ENCODE measurements around the gene ARHGAP9. TPM values are rescaled to one million over a fixed set of nuclear protein-coding genes. Genes with fewer than 3 reads are reported as not detected.

Gene ARHGAP9
- total and polyA plus RNA-seq, 2 of the 8 experiments (the other 6 are each of a cell fraction or from before 2014, with no cell fraction given): 3.2 to 6.0 TPM

- no peak for TF ChIP-seq RXRA (IDR thresholded peaks at IDR 0.05; ENCODE audit: insufficient read depth, low read depth, low read length)
- TF ChIP-seq, protein P1, sequence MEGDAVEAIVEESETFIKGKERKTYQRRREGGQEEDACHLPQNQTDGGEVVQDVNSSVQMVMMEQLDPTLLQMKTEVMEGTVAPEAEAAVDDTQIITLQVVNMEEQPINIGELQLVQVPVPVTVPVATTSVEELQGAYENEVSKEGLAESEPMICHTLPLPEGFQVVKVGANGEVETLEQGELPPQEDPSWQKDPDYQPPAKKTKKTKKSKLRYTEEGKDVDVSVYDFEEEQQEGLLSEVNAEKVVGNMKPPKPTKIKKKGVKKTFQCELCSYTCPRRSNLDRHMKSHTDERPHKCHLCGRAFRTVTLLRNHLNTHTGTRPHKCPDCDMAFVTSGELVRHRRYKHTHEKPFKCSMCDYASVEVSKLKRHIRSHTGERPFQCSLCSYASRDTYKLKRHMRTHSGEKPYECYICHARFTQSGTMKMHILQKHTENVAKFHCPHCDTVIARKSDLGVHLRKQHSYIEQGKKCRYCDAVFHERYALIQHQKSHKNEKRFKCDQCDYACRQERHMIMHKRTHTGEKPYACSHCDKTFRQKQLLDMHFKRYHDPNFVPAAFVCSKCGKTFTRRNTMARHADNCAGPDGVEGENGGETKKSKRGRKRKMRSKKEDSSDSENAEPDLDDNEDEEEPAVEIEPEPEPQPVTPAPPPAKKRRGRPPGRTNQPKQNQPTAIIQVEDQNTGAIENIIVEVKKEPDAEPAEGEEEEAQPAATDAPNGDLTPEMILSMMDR (IDR thresholded peaks at IDR 0.05; ENCODE audit: control extremely low read depth in 1 of 3, insufficient read depth in 1 of 3, low read depth in 1 of 3, low read length in 3 of 3): peak; percentile 40 to 61 (median 41)
- TF ChIP-seq GABPA (IDR thresholded peaks at IDR 0.05; ENCODE audit: borderline replicate concordance, insufficient read depth, low read length): peak; percentile 69; the same call in 1 of the 2 replicates
- no peak for TF ChIP-seq SRF (IDR thresholded peaks at IDR 0.05; ENCODE audit: low read depth, low read length)
- peak; percentile 92 for TF ChIP-seq PHF8 (conservative IDR thresholded peaks at IDR 0.05; ENCODE audit: low read depth, low read length)
- TF ChIP-seq RNF2 (IDR thresholded peaks at IDR 0.05; ENCODE audit: borderline replicate concordance, low read depth, low read length, missing control alignments, poor library complexity, severe bottlenecking): no peak
- TF ChIP-seq EGR1 (IDR thresholded peaks at IDR 0.05; ENCODE audit: borderline replicate concordance, low read depth, low read length): 0 out of 2 replicates have a peak, but pooled peaks have one; percentile 25
- TF ChIP-seq SUZ12 (IDR thresholded peaks at IDR 0.05; ENCODE audit: low read length): no peak
- no peak for TF ChIP-seq JUN (IDR thresholded peaks at IDR 0.05; ENCODE audit: low read depth, low read length)
- TF ChIP-seq, protein P2, sequence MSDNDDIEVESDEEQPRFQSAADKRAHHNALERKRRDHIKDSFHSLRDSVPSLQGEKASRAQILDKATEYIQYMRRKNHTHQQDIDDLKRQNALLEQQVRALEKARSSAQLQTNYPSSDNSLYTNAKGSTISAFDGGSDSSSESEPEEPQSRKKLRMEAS (IDR thresholded peaks at IDR 0.05): peak; percentile 65
- TF ChIP-seq SP2 (IDR thresholded peaks at IDR 0.05; ENCODE audit: low read length): peak; percentile 87
- TF ChIP-seq EZH2 (IDR thresholded peaks at IDR 0.05; ENCODE audit: low read depth, low read length, severe bottlenecking): no peak
- TF ChIP-seq RFX5 (IDR thresholded peaks at IDR 0.05; ENCODE audit: borderline replicate concordance, low read depth, low read length): no peak
- no peak for TF ChIP-seq CBX5 (IDR thresholded peaks at IDR 0.05; ENCODE audit: low read depth, low read length)
- no peak for TF ChIP-seq MAFK (IDR thresholded peaks at IDR 0.05; ENCODE audit: low read depth, low read length)
These were observed 8.1 kb upstream of the ARHGAP9 start, which contains the start of gene MARS1 (continued) for GRCh38 chr12:57487597-57488401.

Measured in H1 (cell line).